HTR-8/SVneo (cell line): ENCODE measurements around the gene RHOB.
"Not testable (repeated sequence)": the region's sequence is repeated elsewhere in the genome, so short reads cannot be mapped to it uniquely, and the experiment has no call there.

Experiments
- DNase-seq: peaks from one replicate; pipeline ENCODE4 v3.0.0; 2011; ENCODE audit warnings: low spot score, mixed read lengths; ENCODE audit not compliant: insufficient read length
- FAIRE-seq: peaks from 2 replicates; lab custom pipeline; 2011; peaks lifted over from hg19 to GRCh38; lab: Jason Lieb, UNC

The RHOB gene

DNA sequence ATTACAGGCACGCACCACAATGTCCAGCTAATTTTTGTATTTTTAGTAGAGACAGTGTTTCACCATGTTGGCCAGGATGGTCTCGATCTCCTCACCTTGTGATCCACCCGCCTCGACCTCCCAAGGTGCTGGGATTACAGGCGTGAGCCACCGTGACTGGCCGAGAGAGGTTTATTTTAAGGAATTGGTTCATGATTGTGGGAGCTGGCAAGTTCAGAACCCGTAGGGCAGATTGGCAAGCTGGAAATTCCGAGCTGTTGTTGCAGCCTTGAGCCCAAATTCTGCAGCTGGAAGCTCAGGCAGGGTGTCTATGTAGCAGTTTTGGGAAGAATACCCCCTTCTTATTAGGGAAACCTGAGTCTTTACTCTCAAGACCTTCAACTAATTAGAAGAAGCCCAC is 11.4 kb upstream of the RHOB start:
- not testable (repeated sequence) for DNase-seq, FAIRE-seq

DNA sequence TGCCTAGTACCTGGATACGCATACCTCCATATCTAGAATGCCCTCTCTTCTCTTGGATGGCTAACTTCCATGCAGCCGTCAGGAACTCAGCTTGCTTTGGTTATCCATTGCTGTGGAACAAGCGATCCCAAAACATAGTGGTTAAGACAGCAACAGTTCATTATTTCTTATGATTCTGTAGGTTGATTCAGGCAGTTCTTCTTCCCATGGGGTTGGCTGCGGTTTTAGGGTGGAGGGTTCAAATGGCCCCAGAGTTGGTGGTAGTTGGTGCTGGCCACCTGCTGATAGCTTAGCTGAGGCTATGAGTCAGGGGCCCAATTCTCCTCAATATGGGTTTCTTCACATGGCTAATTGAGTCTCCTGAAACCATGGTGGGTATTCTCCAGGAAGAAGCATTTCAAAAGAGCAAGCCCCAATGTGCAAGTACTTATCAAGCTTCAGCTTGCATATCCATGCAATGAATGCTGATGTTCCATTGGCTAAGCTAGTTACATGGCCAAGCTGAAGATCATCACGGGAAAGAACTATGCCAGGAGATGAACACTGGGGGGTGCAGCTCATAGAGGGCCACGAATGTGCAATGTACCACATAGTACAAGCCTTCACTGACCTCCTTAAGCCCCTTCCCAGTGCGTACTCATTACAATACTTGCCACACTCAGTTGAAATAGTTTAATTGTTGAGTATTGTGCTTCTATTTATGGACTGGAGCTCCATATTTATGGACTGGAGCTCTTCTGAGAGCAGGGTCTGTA is 10.0 kb upstream of the RHOB start:
- FAIRE-seq (no peak), DNase-seq (no peak)

DNA sequence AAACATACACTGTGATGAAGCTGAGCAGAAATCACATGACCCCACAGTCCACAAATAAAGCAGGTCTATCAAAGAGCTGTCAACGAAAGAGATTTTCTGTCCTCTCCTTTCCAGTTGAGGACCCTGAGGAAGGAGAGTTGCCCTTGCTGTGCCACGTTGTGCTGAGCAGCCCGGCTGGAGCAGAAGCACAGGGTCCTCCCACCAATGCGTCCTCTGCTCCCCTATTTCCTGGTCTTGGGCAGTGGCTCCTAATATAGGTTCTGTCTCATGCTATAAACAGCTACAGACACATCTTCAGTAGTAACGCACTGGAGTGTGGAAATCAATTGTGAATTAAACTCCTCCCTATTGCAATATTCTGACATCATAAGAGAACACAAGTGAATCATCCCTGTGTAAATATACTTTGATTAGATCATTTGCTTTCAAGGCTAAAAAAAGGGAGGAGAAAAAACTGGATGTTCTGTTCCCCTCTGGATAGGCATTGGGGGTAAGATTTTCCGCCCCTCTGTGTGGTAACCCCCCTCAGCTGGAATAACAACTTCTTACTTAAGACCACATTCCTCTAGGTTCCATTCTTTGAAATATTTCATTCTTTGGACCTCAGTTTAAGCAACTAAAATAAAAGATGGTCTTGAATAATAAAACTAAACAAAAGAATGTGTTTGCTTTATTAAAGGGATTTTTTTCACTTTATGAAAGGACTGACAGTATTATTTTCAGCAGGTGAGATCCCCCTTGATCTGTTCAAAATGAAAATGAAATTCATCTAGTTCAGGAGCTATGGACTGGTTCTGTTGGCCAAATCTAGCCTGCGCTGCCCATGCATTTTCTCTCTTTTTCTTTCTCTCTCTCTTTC is 8.3 kb upstream of the RHOB start:
- no peak for FAIRE-seq
- no peak for DNase-seq

DNA sequence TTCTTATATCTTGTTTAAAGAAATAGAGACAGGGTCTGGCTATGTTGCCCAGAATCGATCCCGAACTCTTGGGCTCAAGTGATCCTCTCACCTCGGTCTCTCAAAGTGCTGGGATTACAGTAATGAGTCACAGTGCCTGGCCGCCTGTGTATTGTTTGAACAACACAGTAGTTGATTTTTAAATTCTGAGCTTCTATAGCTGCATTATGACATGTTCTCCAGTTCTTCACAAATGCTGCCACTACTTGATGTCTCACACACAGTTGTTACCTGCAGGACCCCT is 7.7 kb upstream of the RHOB start:
- no peak for FAIRE-seq
- no peak for DNase-seq

DNA sequence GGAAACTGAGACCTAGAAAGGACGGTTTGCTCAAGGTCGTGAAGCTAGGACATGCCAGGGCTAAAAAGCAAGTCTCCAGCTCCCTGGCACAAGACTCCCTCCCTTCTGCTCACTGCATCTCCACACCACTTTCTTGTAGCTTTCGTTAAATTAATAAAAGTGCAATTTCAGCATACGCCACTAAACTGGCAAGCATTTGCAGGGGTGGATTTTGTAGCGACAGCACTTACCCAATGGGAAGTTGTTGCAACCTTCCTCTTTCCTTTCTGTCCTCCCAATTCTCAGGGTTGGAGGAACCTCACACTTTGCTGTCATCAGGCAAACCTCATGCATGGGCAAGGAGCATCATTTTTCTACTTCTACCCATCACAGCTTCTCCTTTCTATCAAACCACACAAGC is 7.4 kb upstream of the RHOB start:
- no peak for DNase-seq
- FAIRE-seq, result no peak

DNA sequence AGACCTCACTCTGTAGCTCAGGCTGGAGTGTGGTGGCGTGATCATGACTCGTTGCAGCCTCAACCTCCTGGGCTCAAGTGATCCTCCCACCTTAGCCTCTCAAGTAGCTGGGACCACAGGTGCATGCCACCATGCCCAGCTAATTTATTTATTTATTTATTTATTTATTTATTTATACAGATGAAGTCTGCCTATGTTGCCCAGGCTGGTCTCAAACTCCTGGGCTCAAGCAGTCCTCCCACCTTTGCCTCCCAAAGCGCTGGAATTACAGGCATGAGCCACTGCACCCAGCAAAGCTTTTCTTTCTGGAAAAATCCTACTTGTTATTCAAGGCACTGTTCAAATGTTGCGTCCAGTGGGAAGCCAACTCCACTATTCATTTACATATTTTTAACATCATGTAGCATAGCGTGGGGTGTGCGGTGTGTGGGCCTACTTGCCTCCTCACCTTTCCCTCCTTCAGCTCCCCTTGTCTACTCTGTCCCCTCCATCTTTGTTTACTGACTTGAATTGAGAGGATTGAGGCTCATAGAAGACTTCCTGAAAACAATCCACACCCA is 6.8 kb upstream of the RHOB start:
- DNase-seq (no peak), FAIRE-seq (no peak)

DNA sequence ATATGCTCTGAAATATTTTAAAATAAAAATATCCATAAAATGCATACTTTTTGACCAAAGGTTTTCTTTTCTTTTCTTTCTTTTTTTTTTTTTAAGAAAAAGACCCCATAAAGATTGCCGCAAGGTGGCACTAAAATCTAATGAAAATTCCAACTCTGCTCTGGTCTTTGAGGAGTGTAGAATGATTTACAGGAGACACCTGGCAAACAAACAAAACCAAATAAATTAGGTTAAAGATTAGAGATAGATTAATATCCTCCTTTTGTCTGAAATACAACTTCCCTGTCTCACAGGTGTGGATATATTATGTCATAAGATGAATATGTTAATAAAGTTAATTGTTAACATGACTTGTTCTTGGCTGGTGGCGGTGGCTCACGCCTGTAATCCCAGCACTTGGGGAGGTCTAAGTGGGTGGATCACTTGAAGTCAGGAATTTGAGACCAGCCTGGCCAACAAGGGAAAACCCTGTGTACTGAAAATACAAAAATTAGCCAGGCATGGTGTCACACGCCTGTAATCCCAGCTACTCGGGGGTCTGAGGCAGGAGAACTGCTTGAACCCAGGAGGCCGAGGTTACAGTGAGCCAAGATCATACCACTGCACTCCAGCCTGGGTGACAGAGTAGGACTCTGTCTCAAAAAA is 3.5 kb upstream of the RHOB start:
- FAIRE-seq (no peak), DNase-seq (no peak)

DNA sequence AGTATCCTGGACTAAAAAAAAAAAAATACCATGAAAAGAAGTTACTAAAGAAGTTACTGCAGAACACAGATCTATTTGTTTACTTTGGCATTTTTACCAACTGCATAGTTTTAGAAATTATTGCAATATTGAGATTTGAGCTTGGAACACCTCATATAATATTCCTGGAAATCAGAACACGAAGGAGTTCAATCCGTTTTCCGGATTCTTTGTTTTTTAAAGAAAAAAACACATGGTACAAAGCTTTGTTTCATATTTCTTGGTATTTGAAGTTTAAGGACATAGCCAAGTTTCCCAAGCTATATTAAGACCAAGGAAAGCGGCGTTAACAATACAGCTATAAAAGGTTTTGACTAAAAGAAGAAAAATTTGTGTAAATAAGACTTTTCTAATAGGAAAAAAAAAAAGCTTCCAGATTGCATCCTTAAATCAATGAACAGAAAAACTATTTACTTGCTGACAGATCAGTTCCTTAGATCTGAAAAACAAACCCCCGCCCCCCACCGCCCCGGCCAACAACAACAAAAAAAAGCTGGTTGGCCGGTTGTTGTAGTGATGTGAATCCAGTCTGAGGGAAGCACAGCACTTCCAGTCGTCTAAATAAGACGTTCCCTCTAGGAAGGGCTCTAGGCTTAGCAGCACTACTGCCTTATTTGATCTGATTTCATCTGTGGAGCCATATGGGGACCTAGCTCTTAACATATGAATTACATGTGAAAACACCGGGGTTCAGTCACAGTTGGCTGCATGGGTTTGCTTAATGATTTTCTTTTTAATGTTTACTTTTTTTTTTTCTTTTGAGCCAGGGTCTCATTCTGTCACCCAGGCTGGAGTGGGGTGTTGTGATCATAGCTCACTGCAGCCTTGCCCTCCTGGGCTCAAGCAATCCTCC is 2.5 kb upstream of the RHOB start:
- FAIRE-seq, result no peak
- no peak for DNase-seq

DNA sequence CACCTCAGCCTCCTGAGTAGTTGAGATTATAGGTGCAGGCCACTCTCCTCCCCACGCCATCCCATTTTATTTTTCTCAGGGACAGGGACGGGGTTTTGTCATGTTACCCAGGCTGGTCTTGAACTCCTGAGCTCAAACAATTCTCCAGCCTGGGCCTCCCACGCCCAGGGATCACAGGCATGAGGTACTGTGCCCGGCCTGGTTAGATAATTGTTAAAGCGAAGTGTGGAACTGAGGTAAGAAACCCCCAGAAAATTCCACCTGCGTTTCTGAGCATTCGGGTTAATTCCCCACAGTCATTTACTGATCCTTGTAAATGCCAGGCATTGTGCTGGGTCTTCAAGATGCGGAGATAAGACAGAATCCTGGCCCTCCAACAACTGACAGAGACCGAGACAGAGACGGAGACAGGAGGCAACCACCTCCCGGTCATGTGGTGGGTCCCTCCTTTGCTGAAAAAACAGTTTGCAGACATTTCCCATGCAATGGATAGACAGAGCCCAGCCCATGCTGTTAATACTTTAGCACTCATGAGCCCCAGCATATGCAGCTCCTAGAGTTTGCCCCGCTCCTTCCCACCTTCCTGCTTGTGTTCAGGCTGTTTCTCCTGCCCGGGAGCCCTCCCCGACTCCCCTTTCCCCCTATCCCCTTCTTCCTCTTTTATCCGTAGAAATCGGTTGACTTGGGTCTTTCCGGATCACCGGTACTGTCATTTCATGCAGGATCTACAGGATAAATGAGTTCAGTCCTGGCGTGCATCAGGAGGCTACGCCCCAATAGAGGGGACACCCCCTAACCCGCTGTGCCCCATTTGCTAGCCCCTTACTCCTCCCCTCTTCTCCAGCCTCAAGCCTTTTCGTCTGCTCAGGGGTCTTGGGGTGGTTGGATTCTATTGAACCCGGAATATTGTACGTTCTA is 1.6 kb upstream of the RHOB start:
- FAIRE-seq, result no peak
- no peak for DNase-seq

DNA sequence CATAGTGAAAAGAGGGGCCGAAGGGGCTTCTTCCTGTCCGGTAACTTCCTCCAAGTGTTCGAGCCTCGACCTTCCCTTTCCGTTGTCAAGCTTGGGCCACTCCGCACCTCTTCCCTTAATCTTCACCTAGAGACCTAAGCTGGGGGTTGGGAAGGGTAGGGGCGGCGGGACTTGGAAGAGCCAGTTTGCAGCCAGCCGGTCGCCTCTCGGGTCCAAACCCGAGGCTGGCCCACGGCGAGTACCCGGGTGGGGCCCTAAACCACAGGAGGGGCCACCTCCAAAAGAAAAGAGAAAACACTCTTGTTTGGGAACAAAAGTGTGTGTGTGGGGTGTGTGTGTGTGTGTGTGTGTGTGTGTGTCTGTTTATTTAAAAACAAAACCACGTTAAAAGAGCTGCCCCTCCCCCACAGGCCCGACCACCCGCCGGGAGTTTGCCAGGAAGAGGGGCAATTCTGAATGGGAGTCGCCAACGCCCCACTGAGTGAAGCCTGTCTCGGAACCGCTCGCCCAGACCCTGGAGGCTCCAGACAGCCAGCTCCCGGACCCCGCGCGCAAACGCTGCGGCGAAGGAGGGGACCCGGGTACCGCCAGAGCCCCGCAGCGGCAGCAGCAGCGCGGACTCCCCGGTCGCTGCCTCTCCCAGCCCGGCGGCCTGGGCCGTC is 488 bp upstream of the RHOB start:
- FAIRE-seq, result peak; percentile 88
- DNase-seq, result no peak

DNA sequence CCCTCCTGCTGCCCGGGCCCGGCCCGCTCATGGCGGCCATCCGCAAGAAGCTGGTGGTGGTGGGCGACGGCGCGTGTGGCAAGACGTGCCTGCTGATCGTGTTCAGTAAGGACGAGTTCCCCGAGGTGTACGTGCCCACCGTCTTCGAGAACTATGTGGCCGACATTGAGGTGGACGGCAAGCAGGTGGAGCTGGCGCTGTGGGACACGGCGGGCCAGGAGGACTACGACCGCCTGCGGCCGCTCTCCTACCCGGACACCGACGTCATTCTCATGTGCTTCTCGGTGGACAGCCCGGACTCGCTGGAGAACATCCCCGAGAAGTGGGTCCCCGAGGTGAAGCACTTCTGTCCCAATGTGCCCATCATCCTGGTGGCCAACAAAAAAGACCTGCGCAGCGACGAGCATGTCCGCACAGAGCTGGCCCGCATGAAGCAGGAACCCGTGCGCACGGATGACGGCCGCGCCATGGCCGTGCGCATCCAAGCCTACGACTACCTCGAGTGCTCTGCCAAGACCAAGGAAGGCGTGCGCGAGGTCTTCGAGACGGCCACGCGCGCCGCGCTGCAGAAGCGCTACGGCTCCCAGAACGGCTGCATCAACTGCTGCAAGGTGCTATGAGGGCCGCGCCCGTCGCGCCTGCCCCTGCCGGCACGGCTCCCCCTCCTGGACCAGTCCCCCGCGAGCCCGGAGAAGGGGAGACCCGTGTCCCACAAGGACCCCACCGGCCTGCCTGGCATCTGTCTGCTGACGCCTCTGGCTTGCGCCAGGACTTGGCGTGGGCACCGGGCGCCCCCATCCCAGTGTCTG is 767 bp downstream of the RHOB start:
- peak; percentile 59 for FAIRE-seq
- no peak for DNase-seq

DNA sequence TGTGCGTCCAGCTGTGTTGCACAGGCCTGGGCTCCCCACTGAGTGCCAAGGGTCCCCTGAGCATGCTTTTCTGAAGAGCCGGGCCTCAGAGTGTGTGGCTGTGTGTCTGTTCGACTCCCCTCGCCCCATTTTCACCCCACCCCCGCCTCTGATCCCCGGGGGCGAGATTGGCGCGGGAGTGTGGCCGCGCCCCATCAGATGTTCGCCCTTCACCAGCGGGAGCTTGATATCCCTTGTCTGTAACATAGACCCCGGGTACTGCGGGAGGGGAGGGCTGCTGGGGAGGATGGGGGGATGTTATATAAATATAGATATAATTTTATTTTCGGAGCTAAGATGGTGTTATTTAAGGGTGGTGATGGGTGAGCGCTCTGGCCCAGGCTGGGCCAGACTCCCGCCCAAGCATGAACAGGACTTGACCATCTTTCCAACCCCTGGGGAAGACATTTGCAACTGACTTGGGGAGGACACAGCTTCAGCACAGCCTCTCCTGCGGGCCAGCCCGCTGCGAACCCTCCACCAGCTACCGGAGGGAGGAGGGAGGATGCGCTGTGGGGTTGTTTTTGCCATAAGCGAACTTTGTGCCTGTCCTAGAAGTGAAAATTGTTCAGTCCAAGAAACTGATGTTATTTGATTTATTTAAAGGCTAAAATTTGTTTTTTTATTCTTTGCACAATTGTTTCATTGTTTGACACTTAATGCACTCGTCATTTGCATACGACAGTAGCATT is 1.5 kb downstream of the RHOB start:
- FAIRE-seq, result no peak
- DNase-seq, result no peak

DNA sequence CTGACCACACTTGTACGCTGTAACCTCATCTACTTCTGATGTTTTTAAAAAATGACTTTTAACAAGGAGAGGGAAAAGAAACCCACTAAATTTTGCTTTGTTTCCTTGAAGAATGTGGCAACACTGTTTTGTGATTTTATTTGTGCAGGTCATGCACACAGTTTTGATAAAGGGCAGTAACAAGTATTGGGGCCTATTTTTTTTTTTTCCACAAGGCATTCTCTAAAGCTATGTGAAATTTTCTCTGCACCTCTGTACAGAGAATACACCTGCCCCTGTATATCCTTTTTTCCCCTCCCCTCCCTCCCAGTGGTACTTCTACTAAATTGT is 2.1 kb downstream of the RHOB start:
- FAIRE-seq, result no peak
- no peak for DNase-seq

DNA sequence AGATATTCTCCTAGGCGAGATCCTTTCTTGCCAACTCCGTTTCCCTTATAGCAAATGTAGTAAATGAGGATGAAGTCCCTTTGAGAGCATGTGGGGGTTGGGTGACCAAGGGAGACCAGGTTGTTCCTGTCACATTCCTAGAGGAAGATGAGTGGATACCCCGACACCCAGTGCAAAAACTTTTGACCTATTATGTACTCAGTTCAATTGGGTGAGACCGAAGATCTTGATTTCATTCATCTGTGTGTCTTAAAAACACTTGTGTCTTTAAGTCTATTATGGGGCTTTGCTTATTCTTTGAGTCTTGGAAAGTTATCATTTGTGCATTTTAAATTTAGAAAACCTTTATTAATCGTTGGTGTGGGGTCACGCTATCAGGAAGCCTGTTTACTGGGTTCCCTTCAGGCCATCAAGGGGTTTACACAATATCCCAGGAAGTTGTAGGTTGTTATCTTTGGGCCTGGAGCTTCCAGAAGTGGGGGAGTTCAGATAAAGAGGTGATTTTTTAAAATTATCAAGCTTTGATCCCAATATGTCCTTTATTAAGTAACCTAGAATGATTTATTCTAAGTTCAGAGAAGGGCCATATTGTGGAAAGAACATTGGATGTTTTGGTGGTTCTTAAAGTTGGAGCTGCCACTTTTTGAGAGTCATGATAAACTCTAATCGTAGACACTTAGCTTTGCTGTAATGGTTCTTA is 2.8 kb downstream of the RHOB start:
- DNase-seq, result no peak
- FAIRE-seq, result no peak

DNA sequence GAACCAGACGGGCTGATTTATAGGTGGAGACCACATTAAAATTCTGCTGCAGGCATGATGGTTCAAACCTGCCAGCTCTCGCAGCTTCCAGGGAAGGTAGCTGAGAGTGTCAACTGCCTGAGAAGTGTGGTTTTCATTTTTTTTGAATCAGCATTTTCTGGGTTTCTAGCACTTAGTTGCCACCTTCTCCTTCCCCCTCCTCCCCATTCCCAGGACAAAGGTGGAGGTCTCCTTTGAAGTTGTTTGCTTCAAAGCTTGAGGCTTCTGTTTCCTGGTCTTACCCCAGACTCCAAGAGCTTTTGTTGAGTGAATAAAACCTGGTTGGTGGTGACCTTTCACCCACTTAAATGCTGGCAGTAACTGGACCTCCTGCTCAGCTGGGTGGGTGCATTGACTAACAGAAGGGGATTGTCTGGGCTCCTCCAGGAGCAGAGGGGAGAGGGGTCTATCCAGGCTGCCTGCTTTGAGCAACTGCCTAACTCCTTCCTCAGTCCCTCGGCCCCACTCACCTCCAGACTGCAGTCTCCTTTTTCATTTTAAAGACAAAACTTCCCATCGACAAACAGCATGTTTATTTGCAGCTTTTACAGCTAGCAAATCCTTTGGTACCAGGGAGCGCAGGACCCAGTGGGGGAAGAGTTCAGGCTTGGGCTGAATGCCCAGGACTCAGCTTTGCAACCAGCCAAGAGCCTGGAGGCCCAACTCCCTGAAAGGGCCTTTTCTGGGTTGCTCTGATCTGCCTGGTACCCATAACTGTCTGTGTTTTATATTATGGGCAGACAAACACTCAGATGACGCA is 3.5 kb downstream of the RHOB start:
- DNase-seq (peak; percentile 59), FAIRE-seq (no peak)

DNA sequence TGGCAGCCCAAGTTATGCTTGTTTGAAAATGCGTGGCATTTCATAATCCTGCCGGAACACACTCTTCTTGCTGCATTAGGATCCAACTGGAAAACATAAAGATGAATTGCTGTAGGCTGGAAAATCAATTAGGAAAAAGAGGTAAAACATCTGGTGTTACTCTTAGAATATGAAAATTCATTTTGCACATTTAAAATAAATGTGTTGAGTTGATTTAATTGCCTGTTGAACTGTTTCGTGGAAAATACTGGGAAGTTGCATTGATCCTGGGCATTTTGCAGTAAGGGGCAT is 4.1 kb downstream of the RHOB start:
- DNase-seq (no peak), FAIRE-seq (no peak)
